H1 (cell line): Measurements from ENCODE around the gene HEXIM1. TPM values are rescaled to one million over a fixed set of nuclear protein-coding genes. Genes with fewer than 3 reads are reported as not detected.

Experiments used
- CTCF ChIA-PET: fragments of 300-600 bp; sonication (Branson Sonifier 250); formaldehyde crosslinking; loops from one replicate; lab custom pipeline; 2021; ENCODE audit not compliant: partially characterized antibody; lab: Charles Lee
- POLR2A ChIA-PET: fragments of 300-600 bp; sonication (Branson Sonifier 250); formaldehyde crosslinking; loops from one replicate; lab custom pipeline; 2021; ENCODE audit warnings: inconsistent platforms; ENCODE audit not compliant: partially characterized antibody; lab: Charles Lee
- DNase-seq, 2 experiments: peaks; one replicate each; pipeline versions ENCODE4 v3.0.0 to v3.0.0-alpha.2; 2010 to 2022; ENCODE audit warnings: low spot score in 2 of 2, low read depth in 1 of 2, mixed read lengths in 1 of 2
- FAIRE-seq: peaks from 2 replicates; lab custom pipeline; 2011; peaks lifted over from hg19 to GRCh38; lab: Jason Lieb, UNC
- H2AFZ ChIP-seq: 2 replicates; pipeline ENCODE4 v1.8.1; 2012; ENCODE audit warnings: low read length, inconsistent platforms
- H2AK5ac ChIP-seq: 2 replicates; pipeline ENCODE4 v1.6.1; 2013; ENCODE audit warnings: low read depth, low read length
- H2BK120ac ChIP-seq: replicated peaks from 2 replicates; pipeline ENCODE3; 2013; ENCODE audit warnings: low read depth, low read length, inconsistent platforms
- H2BK12ac ChIP-seq: 2 replicates; pipeline ENCODE4 v1.6.1; 2013; ENCODE audit warnings: low read depth, low read length
- H2BK15ac ChIP-seq: 2 replicates; pipeline ENCODE4 v1.6.1; 2013; ENCODE audit warnings: low read length
- H2BK20ac ChIP-seq: 2 replicates; pipeline ENCODE4 v1.6.1; 2013; ENCODE audit warnings: low read length
- H2BK5ac ChIP-seq: 2 replicates; pipeline ENCODE4 v1.6.1; 2013; ENCODE audit warnings: low read depth, low read length
- H3K14ac ChIP-seq: 2 replicates; pipeline ENCODE4 v1.6.1; 2013; ENCODE audit warnings: inconsistent platforms; ENCODE audit not compliant: insufficient read length
- H3K18ac ChIP-seq: 2 replicates; pipeline ENCODE4 v1.6.1; 2013; ENCODE audit warnings: low read length; ENCODE audit errors: extremely low read depth
- H3K23ac ChIP-seq: 2 replicates; pipeline ENCODE4 v1.6.1; 2013; ENCODE audit warnings: inconsistent platforms; ENCODE audit not compliant: insufficient read length
- H3K23me2 ChIP-seq: 2 replicates; pipeline ENCODE4 v1.6.1; 2013; ENCODE audit warnings: low read depth, low read length
- H3K27ac ChIP-seq: 2 replicates; pipeline ENCODE4 v1.6.1; 2011; ENCODE audit warnings: low read depth, low read length, inconsistent platforms
- H3K27me3 ChIP-seq, 4 experiments: replicated peaks in 1 of 4; 1 replicate in 1 of 4; 2 replicates in 3 of 4; pipeline versions ENCODE4 v1.6.1 to v1.8.1; 2011 to 2013; ENCODE audit warnings: low read length in 3 of 4, mild to moderate bottlenecking in 3 of 4, inconsistent platforms in 2 of 4, mixed read lengths in 2 of 4, moderate library complexity in 1 of 4; ENCODE audit not compliant: control insufficient read depth in 3 of 4, insufficient read depth in 3 of 4; ENCODE audit errors: extremely low read depth in 1 of 4
- H3K36me3 ChIP-seq, 4 experiments: 2 replicates each; pipeline versions ENCODE4 v1.6.1 to v1.8.1; 2011 to 2013; ENCODE audit warnings: mild to moderate bottlenecking in 4 of 4, low read length in 3 of 4, moderate library complexity in 2 of 4, control low read depth in 1 of 4, inconsistent platforms in 1 of 4; ENCODE audit not compliant: insufficient read depth in 4 of 4, control insufficient read depth in 2 of 4
- H3K4ac ChIP-seq: replicated peaks from 2 replicates; pipeline ENCODE3; 2013; ENCODE audit warnings: low read length, low read depth, mixed read lengths, inconsistent platforms; ENCODE audit not compliant: insufficient read length
- H3K4me1 ChIP-seq, 4 experiments: replicated peaks in 1 of 4; 1 replicate in 1 of 4; 2 replicates in 3 of 4; pipeline versions ENCODE4 v1.6.1 to v1.8.1; 2011 to 2013; ENCODE audit warnings: low read length in 3 of 4, inconsistent platforms in 2 of 4, mixed read lengths in 1 of 4; ENCODE audit not compliant: insufficient read depth in 4 of 4, control insufficient read depth in 3 of 4
- H3K4me2 ChIP-seq, 2 experiments: 2 replicates each; pipeline versions ENCODE4 v1.6.1 to v1.8.1; 2011 to 2013; ENCODE audit warnings: low read depth in 2 of 2, low read length in 2 of 2, control low read depth in 1 of 2, inconsistent platforms in 1 of 2, mild to moderate bottlenecking in 1 of 2; ENCODE audit not compliant: insufficient read depth in 1 of 2
- H3K4me3 ChIP-seq, 4 experiments: fragments of 200-600, 300-600 bp in 1 of 4; sonication (generic), shearing (Covaris generic), sonication (Bioruptor Twin) in 1 of 4; 2 replicates each; pipeline versions ENCODE4 v1.5.1 to v1.8.1; 2011 to 2016; ENCODE audit warnings: low read length in 4 of 4, low read depth in 3 of 4, control low read depth in 2 of 4, inconsistent platforms in 2 of 4, mild to moderate bottlenecking in 2 of 4, mixed read lengths in 1 of 4, moderate library complexity in 1 of 4; ENCODE audit not compliant: insufficient read depth in 2 of 4; ENCODE audit errors: extremely low read depth in 1 of 4
- H3K56ac ChIP-seq: replicated peaks from 2 replicates; pipeline ENCODE3; 2013; ENCODE audit warnings: low read depth, mild to moderate bottlenecking, mixed read lengths, low read length, inconsistent platforms; ENCODE audit not compliant: insufficient read length
- H3K79me1 ChIP-seq: 2 replicates; pipeline ENCODE4 v1.6.1; 2013; ENCODE audit warnings: low read depth, low read length, control low read depth
- H3K79me2 ChIP-seq, 2 experiments: 2 replicates each; pipeline versions ENCODE4 v1.6.1 to v1.8.1; 2012 to 2013; ENCODE audit warnings: low read length in 2 of 2, mild to moderate bottlenecking in 2 of 2, inconsistent platforms in 1 of 2; ENCODE audit not compliant: insufficient read depth in 2 of 2, control insufficient read depth in 1 of 2
- H3K9ac ChIP-seq, 4 experiments: replicated peaks in 1 of 4; 1 replicate in 1 of 4; 2 replicates in 3 of 4; pipeline versions ENCODE4 v1.6.1 to v1.8.1; 2011 to 2013; ENCODE audit warnings: low read depth in 3 of 4, low read length in 3 of 4, control low read depth in 2 of 4, mild to moderate bottlenecking in 2 of 4, moderate library complexity in 2 of 4, inconsistent platforms in 1 of 4; ENCODE audit errors: extremely low read depth in 1 of 4
- H3K9me3 ChIP-seq, 2 experiments: 2 replicates each; pipeline versions ENCODE4 v1.6.1 to v1.8.1; 2012 to 2013; ENCODE audit warnings: mild to moderate bottlenecking in 2 of 2, moderate library complexity in 2 of 2, control low read depth in 1 of 2, inconsistent platforms in 1 of 2, low read depth in 1 of 2, low read length in 1 of 2, mixed read lengths in 1 of 2; ENCODE audit not compliant: insufficient read depth in 2 of 2
- H4K20me1 ChIP-seq, 2 experiments: replicated peaks in 1 of 2; 2 replicates each; pipeline versions ENCODE3 to v1.8.1; 2011 to 2013; ENCODE audit warnings: inconsistent platforms in 2 of 2, low read length in 2 of 2, mild to moderate bottlenecking in 1 of 2; ENCODE audit not compliant: insufficient read depth in 2 of 2, control insufficient read depth in 1 of 2
- H4K5ac ChIP-seq: 2 replicates; pipeline ENCODE4 v1.6.1; 2013; ENCODE audit warnings: low read length, low read depth, mixed read lengths, inconsistent platforms; ENCODE audit not compliant: insufficient read length
- H4K8ac ChIP-seq: 2 replicates; pipeline ENCODE4 v1.8.0; 2013; ENCODE audit warnings: mild to moderate bottlenecking, moderate library complexity, low read length, inconsistent platforms; ENCODE audit not compliant: insufficient read depth; ENCODE audit errors: extremely low read depth
- H4K91ac ChIP-seq: replicated peaks from 2 replicates; pipeline ENCODE3; 2013; ENCODE audit warnings: low read length, mixed read lengths, inconsistent platforms; ENCODE audit not compliant: insufficient read length
- CBX5 ChIP-seq: fragments of 300-800, 300-1000 bp; sonication (generic); IDR thresholded peaks from 2 replicates; pipeline ENCODE4 v1.7.1; 2016; ENCODE audit warnings: antibody characterized with exemption, low read length, low read depth
- CHD1 ChIP-seq: IDR thresholded peaks from 2 replicates; pipeline ENCODE4 v1.6.1; 2012; ENCODE audit warnings: low read depth, low read length, improper control_type of control experiment
- EGR1 ChIP-seq: IDR thresholded peaks from 2 replicates; pipeline ENCODE4 v1.6.1; 2011; ENCODE audit warnings: low read depth, low read length, borderline replicate concordance
- EP300 ChIP-seq, 2 experiments: IDR thresholded peaks; 1 replicate in 1 of 2; 2 replicates in 1 of 2; pipeline ENCODE4 v1.6.1; 2011 to 2012; ENCODE audit warnings: low read depth in 2 of 2, low read length in 2 of 2, mild to moderate bottlenecking in 2 of 2, borderline replicate concordance in 1 of 2, inconsistent platforms in 1 of 2, moderate library complexity in 1 of 2
- EZH2 ChIP-seq: fragments of 200-600 bp; sonication (generic); IDR thresholded peaks from 2 replicates; pipeline ENCODE4 v1.7.1; 2012; ENCODE audit warnings: low read depth, mild to moderate bottlenecking, moderate library complexity, low read length, inconsistent platforms; ENCODE audit not compliant: severe bottlenecking
- HDAC6 ChIP-seq: IDR thresholded peaks from one replicate; pipeline ENCODE4 v1.7.1; 2012; ENCODE audit warnings: low read depth, mild to moderate bottlenecking, inconsistent platforms, low read length, moderate library complexity
- MAFK ChIP-seq: IDR thresholded peaks from 2 replicates; pipeline ENCODE4 v1.6.1; 2012; ENCODE audit warnings: low read depth, mild to moderate bottlenecking, improper control_type of control experiment, low read length
- RBBP5 ChIP-seq: IDR thresholded peaks from 2 replicates; pipeline ENCODE4 v1.7.1; 2012; ENCODE audit warnings: low read depth, mild to moderate bottlenecking, inconsistent platforms, low read length, moderate library complexity, borderline replicate concordance
- RFX5 ChIP-seq: IDR thresholded peaks from 2 replicates; pipeline ENCODE4 v1.6.1; 2011; ENCODE audit warnings: low read depth, low read length, improper control_type of control experiment, borderline replicate concordance
- SAP30 ChIP-seq: fragments of 300-600 bp; sonication (generic); IDR thresholded peaks from 2 replicates; pipeline ENCODE4 v1.7.1; 2012; ENCODE audit warnings: low read length, moderate library complexity, mild to moderate bottlenecking, inconsistent platforms; ENCODE audit not compliant: insufficient read depth, insufficient replicate concordance
- SIN3A ChIP-seq, 2 experiments: IDR thresholded peaks in 1 of 2; conservative IDR thresholded peaks in 1 of 2; 2 replicates each; pipeline ENCODE4 v1.6.1; 2011 to 2012; ENCODE audit warnings: low read length in 2 of 2, improper control_type of control experiment in 1 of 2, low read depth in 1 of 2, mild to moderate bottlenecking in 1 of 2
- SP2 ChIP-seq: IDR thresholded peaks from 2 replicates; pipeline ENCODE4 v1.6.1; 2012; ENCODE audit warnings: mild to moderate bottlenecking, low read length, inconsistent platforms
- WGBS, 2 experiments: shearing (Covaris generic) in 1 of 2; methylation state at CpG; one replicate each; pipeline versions ENCODE4 v1.1.6 to v1.1.7; 2013 to 2015; ENCODE audit warnings: low lambda C conversion rate in 2 of 2, mixed read lengths in 2 of 2, inconsistent platforms in 1 of 2, low coverage in 1 of 2, missing lambda C conversion rate in 1 of 2; ENCODE audit not compliant: insufficient replicate concordance in 2 of 2, insufficient coverage in 1 of 2, insufficient read length in 1 of 2; ENCODE audit errors: extremely low coverage in 1 of 2, missing lambda C conversion rate in 1 of 2; 5-methylcytosine and 5-hydroxymethylcytosine counted together
- polyA plus RNA-seq, 7 experiments: library from polyadenylated mRNA; depleted of rRNA in 3 of 7; stranded (reverse) in 5 of 7; unstranded in 2 of 7; fragments of >200 nt in 5 of 7; fragments of 200-250 nt in 2 of 7; gene quantifications; 1 replicate in 5 of 7; 2 replicates in 1 of 7; 4 replicates in 1 of 7; pipeline versions ENCODE4 v1.2.1 to v1.2.3, GENCODE V29; 2011 to 2013; ENCODE audit warnings: missing spikeins in 2 of 7, mixed read lengths in 2 of 7
- total RNA-seq: library from RNA; stranded (reverse); fragmentation: NEBNext Ultra II Directional; extraction: Animal tissue kit (Norgen Biotek cat#: 25700); gene quantifications from 2 replicates; pipeline ENCODE4 v1.2.1, GENCODE V29; 2021
- TF ChIP-seq, protein P1 (sequence below): IDR thresholded peaks from 2 replicates; pipeline ENCODE4 v1.6.1; 2012; ENCODE audit warnings: inconsistent platforms

The HEXIM1 gene
- total and polyA plus RNA-seq, 2 of the 8 experiments (the other 6 are each of a cell fraction or from before 2014, with no cell fraction given), result 9.1 to 38.3 TPM

- ChIA-PET CTCF (interaction anchor here (0.5 to 3.4 kb wide), 7 partner anchors 14 to 782 kb away, joined by 3 to 25 read pairs (median 6); partner anchors contain the start of genes ACBD4 and PLCD3), POLR2A (no interaction called here)
- H3K4me3 ChIP-seq, result no peak overlapping the region
- peaks cover 0 to 9% (median under 1%) of the 10 kb centered on the region in 4 experiments; a peak in 2 of 8 replicates for H3K36me3 ChIP-seq
- no peak overlapping the region for H2BK20ac ChIP-seq
- H2BK120ac ChIP-seq, result no peak overlapping the region
- H2BK5ac ChIP-seq, result peak overlapping the region; percentile 7; the same call in 1 of the 2 replicates
- FAIRE-seq (no peak), DNase-seq (no peak)
- H4K8ac ChIP-seq, result peak overlapping the region; percentile 60; the same call in 1 of the 2 replicates
- no peaks in the 10 kb centered on the region for H3K23me2 ChIP-seq
- H3K9ac ChIP-seq, result no peak overlapping the region
- H2BK15ac ChIP-seq, result no peak overlapping the region
- WGBS, 2 experiments, result 89% methylated on average over 9 of the region's 9 CpGs; no CpG with 5 or more reads in 1 of the 2 experiments
- no peak overlapping the region for H3K18ac ChIP-seq
- H3K79me2 ChIP-seq, result no peaks in the 10 kb centered on the region
- H4K91ac ChIP-seq, result no peak overlapping the region
- H3K4ac ChIP-seq, result no peak overlapping the region
- peaks cover 2 to 3% of the 10 kb centered on the region in 2 experiments for H4K20me1 ChIP-seq
- H2AK5ac ChIP-seq, result no peak overlapping the region
- H3K9me3 ChIP-seq, result no peaks in the 10 kb centered on the region
- H3K27me3 ChIP-seq, result no peaks in the 10 kb centered on the region
- no peak overlapping the region for H4K5ac ChIP-seq
- H3K79me1 ChIP-seq, result no peaks in the 10 kb centered on the region; the same call in 1 of the 2 replicates
- no peak overlapping the region for H3K56ac ChIP-seq
- H3K14ac ChIP-seq, result no peak overlapping the region
- no peak overlapping the region for H3K23ac ChIP-seq
- no peak overlapping the region for H3K4me2 ChIP-seq
- no peak overlapping the region for H2BK12ac ChIP-seq
- H2AFZ ChIP-seq, result no peak overlapping the region
- H3K27ac ChIP-seq, result no peak overlapping the region
- peaks cover 0 to 9% (median 4%) of the 10 kb centered on the region in 4 experiments; a peak in 3 of 7 replicates for H3K4me1 ChIP-seq
- TF ChIP-seq SAP30 (no peak), EP300 (IDR thresholded peaks at IDR 0.05; ENCODE audit: borderline replicate concordance in 1 of 2, low read depth in 2 of 2, low read length in 2 of 2) (no peak), SP2 (no peak), EZH2 (no peak), CHD1 (no peak), EGR1 (no peak), SIN3A (conservative IDR thresholded peaks at IDR 0.05 in 1 of 2, IDR thresholded peaks at IDR 0.05 in 1 of 2; ENCODE audit: low read depth in 1 of 2, low read length in 2 of 2) (no peak), RFX5 (no peak), RBBP5 (no peak), HDAC6 (no peak), MAFK (no peak), CBX5 (no peak)
- TF ChIP-seq, protein P1, sequence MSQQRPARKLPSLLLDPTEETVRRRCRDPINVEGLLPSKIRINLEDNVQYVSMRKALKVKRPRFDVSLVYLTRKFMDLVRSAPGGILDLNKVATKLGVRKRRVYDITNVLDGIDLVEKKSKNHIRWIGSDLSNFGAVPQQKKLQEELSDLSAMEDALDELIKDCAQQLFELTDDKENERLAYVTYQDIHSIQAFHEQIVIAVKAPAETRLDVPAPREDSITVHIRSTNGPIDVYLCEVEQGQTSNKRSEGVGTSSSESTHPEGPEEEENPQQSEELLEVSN, result no peak
These were observed 34.9 kb upstream of the HEXIM1 start for GRCh38 chr17:45113424-45113754.
